GM18520 (cell line): Measurements from ENCODE around the gene SPATA2.
A peak's percentile ranks its signal among the peaks of the same experiment; 100 is the strongest.
"Not testable (repeated sequence)": the region's sequence is repeated elsewhere in the genome, so short reads cannot be mapped to it uniquely, and the experiment has no call there.

Experiments
- ATAC-seq: cut with Tn5 transposase; IDR thresholded peaks from one replicate; pipeline ENCODE4 v1.9.1; 2021; ENCODE audit not compliant: unreplicated experiment

The SPATA2 gene

DNA sequence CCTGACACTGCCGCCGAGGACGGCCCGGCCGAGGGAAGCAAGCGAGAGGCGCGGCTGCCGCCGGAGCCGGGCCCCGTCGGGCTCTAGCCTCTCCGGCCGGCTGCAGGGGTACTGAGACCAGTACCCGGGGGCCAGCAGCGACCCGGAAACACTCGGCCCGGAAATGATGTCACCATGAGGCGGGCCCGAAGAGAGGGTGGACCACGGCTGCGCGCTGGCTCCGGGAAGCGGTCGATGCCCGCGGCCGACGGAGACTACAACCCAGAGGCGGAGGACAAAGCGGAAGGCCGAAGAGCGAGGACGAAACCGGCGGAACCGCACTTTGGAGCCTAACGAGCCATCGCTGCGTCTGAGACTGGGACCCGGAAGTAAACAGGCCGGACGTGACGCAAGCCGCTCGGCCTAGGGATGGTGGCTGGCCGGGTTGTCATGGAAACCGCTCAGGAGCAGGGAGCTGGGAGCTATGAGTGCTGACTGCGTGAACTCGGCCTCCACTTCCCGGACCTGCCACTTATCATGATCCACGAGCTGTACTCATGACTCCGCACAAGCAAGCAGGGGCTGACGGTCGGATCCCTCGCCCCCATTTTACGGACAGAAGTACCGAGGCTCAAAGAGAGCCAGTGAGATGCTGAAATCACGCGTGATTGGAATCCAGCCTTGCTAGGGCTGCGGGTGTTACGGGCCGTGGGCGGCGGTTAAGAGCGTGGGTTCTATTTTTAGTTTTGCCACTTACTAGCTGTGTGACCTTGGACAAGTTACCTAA lies at the start of gene SPATA2:
Gene SPATA2, minus strand, starts transcription at position 150 of the 766 bp plus-strand sequence. CDS start 7,039 bp downstream, outside the sequence.
- ATAC-seq, result peak; percentile 67

DNA sequence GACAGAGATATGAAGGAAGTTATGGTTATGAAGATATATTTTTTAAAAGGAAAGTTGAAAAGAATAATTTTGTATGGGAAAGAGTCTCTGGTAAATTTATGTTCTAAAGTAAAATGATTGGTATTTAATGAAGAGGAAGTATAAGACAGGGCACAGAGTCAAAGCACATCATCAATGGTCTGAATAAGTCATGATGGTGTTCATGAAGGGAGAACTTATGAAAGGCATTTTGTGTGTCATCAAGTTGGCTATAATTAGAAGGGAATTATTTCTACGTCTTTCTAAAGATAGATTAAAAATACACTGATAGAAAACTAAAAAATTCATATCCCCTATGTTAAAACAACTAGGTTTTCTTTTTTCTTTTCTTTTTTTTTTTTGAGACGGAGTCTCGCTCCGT lies 46.1 kb upstream of the SPATA2 start:
- ATAC-seq, result no peak

DNA sequence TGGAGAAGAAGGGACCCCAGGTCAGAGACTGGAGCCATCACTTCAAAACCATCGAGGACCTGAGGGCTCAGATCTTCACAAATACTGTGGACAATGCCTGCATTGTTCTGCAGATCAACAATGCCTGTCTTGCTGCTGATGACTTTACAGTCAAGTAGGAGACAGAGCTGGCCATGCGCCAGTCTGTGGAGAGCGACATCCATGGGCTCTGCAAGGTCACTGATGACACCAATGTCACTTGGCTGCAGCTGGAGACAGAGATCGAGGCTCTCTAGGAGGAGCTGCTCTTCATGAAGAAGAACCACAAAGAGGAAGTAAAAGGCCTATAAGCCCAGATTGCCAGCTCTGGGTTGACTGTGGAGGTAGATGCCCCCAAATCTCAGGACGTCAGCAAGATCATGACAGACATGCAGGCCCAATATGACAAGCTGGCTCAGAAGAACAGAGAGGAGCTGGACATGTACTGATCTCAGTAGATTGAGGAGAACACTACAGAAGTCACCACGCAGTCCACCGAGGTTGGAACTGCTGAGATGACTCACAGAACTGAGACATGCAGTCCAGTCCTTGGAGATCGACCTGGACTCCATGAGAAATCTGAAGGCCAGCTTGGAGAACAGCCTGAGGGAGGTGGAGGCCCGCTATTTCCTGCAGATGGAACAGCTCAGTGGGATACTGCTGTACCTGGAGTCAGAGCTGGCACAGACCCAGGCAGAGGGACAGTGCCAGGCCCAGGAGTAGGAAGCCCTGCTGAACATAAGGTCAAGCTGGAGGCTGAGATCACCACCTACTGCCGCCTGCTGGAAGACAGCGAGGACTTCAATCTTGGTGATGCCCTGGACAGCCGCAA lies 42.0 kb upstream of the SPATA2 start:
- not testable (repeated sequence) for ATAC-seq

DNA sequence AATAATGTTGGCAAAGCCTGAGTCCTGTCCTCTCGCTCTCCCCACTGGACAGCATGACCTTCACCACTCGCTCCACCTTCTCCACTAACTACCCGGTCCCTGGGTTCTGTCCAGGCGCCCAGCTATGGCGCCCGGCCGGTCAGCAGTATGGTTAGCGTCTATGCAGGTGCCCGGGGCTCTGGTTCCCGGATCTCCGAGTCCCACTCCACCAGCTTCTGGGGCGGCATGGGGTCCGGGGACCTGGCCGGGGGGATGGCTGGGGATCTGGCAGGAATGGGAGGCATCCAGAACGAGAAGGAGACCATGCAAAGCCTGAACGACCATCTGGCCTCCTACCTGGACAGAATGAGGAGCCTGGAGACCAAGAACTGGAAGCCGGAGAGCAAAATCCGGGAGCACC lies 41.4 kb upstream of the SPATA2 start:
- ATAC-seq, result no peak

DNA sequence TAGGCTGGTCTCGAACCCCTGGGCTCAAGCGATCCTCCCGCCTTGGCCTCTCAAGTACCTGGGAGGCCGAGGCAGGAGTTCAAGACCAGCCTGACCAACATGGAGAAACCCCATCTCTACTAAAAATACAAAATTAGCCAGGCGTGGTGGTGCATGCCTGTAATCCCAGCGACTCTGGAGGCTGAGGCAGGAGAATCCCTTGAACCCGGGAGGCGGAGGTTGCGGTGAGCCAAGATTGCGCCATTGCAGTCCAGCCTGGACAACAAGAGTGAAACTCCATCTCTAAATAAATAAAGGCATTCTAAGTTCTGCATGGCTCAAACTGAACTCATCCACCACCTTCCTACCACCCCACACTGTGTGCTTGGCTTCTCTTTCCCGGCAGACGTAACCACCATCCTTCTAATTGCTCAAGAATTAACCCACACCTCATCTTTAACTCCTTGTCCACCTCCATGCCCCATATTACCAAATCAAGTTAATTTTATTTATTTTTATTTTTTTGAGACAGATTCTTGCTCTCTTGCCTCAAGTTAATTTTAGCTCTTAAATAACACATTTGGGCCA lies 40.6 kb upstream of the SPATA2 start:
- not testable (repeated sequence) for ATAC-seq

- ATAC-seq, result no peak
Measured at GRCh38 chr20:49955167-49955566, 39.8 kb upstream of the SPATA2 start.

DNA sequence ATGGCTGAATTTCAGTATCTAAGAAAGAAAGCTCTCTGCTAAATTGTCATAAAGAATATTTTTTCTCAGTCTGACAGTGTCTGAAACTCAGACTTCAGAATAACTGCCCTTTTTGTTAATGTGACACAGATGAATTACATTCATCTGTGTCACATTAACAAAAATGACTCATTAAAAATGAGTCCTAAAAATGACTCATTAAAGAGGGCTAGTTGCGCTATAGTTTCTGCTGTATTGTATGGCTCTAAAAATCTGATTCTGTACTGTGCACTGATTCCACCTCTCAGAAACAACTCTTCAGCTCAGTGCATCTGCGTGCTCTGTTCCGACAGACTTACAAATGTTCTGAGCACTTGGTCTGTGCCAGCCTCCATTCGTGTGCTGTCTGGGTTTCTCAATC lies 35.8 kb upstream of the SPATA2 start:
- no peak for ATAC-seq

DNA sequence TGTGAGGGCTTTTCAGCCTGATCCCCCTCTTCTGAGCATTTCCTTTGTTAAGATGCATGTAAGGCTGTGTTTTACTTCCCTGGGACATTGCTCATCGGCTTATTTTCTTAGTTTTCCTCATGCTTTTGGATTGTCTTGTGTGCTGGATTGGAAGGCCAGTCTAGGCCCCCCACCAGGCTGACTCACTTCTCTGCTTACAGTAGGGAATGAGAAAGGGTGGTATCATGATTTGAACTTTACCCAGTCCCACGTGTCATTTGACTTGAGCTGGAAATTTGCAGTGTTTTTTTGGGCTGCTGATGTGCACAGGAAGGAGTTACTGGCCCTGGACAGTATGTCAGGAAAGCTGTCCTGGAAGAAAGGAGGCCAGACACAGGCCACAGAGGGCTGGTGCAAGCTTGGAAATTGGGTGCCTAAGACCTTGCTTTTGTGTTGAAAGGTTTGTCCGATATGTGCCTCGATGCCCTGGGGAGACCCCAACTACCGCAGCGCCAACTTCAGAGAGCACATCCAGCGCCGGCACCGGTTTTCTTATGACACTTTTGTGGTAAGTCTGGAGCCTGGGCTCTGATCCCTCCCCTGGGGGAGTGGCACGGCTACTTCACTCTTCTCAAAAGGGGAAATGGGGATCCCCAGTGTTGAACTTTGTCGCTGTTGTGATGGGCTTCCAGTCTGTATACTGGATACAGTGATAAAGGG lies 33.6 kb upstream of the SPATA2 start:
- ATAC-seq, result no peak

GRCh38 chr20:49948178-49948577 lies 32.8 kb upstream of the SPATA2 start:
- ATAC-seq, result no peak

DNA sequence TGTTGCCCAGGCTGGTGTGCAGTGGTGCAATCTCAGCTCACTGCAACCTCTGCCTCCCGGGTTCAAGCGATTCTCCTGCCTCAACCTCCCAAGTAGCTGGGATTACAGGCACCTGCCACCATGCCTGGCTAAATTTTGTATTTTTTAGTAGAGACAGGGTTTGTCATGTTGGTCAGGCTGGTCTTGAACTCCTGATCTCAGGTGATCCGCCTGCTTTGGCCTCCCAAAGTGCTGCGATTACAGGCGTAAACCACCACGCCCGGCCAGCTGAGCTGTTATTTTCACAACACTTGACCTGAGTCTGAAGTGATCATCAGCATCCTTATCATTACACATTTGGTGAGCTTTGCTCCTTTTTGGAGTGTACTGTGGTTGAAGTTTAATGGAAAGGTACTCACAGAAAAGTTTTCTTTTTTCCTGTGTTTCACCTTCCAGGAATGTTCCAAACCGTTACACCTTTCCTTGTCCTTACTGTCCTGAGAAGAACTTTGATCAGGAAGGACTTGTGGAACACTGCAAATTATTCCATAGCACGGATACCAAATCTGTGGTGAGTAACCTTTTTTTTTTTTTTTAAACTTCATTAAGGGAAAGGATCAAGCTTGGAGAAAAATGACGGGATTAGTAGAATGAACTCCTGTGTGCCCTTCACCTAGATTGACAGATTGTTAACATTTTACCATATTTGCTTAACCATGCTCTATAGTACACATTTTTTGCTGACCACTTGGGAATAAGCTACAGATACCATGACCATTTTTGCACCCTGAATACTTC lies 30.6 kb upstream of the SPATA2 start:
- ATAC-seq, result no peak

- ATAC-seq, result no peak
Measured at GRCh38 chr20:49945306-49945700, 30.0 kb upstream of the SPATA2 start.

DNA sequence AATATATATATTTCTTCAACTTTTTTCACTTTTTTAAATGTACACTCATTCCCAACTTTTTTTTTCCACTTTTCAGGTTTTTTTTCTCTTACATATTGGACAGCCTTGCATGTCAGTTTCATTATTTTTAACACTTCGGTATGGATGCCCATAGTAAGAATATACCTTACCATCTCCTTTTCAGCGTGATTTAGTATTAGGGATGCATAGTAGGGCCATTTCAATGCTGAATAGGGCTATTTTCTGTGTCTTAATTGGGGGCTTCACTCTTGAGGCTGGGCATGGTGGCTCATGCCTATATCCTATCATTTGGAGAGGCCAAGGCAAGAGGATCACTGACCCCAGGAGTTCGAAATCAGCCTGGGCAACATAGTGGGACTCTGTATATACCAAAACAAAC lies 27.6 kb upstream of the SPATA2 start:
- no peak for ATAC-seq

- ATAC-seq, result no peak
Measured at GRCh38 chr20:49942303-49942702, 27.0 kb upstream of the SPATA2 start.

- no peak for ATAC-seq
Measured at GRCh38 chr20:49941456-49941855, 26.1 kb upstream of the SPATA2 start.

DNA sequence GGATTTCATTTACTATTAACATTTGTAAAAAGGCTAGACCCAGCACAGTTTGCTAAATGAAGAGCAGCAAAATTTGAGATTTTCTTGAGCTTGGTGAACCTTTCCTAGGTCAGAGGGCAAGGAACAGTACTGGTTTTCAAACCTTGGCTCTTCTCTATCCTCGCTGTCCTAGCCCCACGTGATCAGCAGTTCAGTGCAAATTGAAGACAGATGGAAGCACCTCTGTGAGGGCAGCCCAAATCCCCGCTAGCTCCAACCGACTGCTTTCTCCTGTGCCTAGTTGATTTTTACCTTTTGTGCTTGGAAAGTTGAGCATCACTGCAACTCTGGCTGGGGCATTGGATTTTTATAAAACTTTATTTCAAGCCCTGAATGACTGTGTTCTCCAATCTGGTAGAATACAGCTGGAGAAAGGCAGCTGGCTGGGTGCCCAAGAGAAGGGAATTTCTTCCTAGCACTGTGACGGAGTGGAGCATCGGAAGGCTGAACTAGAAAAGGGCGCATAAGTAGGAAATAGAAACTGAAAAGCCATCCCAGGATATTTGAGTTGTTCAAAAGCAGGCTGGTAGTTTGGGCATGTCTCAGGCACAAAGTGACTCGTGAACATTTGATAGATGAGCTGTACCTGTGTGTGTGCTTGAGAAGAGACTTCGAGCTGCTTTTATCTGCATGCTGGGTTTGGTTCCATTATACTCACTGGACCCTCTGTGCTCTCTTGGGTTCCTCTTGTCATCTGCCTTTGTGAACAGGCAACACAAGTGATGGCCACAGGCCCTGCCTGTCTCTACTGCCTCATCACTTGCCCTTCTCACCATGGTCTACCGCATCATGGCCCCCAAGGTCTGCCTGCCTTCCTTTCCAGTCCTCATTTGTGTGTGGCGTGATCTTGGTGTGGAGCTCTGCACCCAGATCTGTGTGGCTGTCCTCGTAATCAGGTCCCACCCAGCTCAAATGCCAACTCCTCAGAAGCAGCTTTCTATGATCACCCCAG lies 23.1 kb upstream of the SPATA2 start:
- ATAC-seq, result no peak

DNA sequence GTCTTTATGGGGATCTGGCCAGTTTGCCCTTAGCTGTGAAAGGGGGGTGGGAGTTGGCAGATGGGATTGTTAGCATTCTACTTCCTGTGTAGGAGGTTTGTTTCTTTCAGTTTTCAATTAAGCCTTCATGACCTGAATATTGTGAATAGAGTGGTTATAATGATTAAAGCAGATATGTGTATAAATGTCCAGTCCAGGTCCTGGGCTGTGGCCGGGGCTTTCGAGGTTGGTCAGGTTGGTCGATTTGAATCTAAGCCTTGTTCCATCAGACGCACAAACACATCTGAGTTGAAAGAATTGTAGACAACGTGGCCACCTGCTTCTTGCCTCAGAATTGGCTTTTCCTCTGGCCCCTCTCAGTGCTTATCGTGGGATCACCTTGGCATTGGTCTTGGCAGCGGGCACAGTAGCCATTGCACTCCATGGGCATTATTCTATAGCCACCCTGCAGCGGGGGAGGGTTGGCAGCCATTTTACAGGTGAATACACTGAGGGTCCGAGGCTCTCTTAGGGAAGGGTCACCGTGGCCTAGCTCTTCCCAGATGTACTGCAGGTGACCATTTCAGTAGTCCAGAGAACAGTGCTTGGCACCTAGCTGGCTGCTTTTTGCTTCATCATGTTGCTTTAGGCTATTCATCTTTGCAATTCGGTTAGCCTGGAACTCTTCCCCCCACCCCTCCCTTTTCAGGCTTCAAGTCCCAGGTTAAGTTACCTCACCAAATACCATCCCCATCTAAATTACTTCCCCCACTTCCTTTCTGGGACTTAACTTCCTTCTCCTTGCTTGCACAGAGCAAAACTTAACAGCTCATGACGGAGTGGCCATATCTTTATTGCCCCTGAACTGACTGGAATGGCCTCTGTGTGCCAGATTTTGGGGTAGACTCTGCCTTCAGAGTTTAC lies 21.9 kb upstream of the SPATA2 start:
- no peak for ATAC-seq

- peak; percentile 42 for ATAC-seq
Measured at GRCh38 chr20:49936153-49937026, 21.1 kb upstream of the SPATA2 start, which contains the start of gene RNF114. Gene RNF114 (plus strand): TSS chr20:49936397. CDS start chr20:49936413, 16 bp downstream.
